Fibroblast of mammary gland (primary cell): Measurements from ENCODE around the gene TACC2.
"Not testable (repeated sequence)": the region's sequence is repeated elsewhere in the genome, so short reads cannot be mapped to it uniquely, and the experiment has no call there.

Experiments used
- DNase-seq: peaks from one replicate; pipeline ENCODE4 v3.0.0-alpha.2; 2010; ENCODE audit warnings: low read depth
- H3K4me3 ChIP-seq: 2 replicates; pipeline ENCODE4 v1.5.1; 2011; ENCODE audit warnings: low read depth, mild to moderate bottlenecking, low read length, moderate library complexity; ENCODE audit not compliant: control insufficient read depth
- CTCF ChIP-seq: conservative IDR thresholded peaks from 2 replicates; pipeline ENCODE4 v1.5.1; 2011; ENCODE audit warnings: low read depth, low read length, inconsistent platforms; ENCODE audit not compliant: control insufficient read depth, insufficient read depth

The TACC2 gene

DNA sequence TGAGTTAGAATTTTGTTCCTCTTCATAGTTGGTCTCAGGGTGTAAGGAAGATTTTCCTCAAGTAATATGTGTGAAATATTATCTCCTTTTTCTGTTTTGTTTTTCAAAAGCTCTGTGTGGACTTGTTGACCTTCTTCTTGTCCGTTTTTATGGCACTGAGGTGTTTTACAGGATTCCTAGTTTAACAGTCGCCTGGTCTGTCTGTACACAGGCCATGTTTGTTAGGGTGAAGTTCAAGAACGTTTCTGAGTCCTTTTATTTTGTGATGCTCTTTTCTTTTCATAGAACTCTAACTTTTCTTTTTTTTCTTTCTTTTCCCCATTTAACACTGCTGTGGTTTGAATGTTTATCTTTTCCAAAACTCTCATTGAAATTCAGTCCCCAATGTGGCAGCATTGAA, 18.5 kb downstream of the TACC2 start:
- no peak for TF ChIP-seq CTCF
- H3K4me3 ChIP-seq = no peak overlapping the region
- DNase-seq = no peak

- no peak overlapping the region for H3K4me3 ChIP-seq
- no peak for DNase-seq
- TF ChIP-seq CTCF = no peak
These were observed 21.6 kb downstream of the TACC2 start for GRCh38 chr10:122010405-122011050.

DNA sequence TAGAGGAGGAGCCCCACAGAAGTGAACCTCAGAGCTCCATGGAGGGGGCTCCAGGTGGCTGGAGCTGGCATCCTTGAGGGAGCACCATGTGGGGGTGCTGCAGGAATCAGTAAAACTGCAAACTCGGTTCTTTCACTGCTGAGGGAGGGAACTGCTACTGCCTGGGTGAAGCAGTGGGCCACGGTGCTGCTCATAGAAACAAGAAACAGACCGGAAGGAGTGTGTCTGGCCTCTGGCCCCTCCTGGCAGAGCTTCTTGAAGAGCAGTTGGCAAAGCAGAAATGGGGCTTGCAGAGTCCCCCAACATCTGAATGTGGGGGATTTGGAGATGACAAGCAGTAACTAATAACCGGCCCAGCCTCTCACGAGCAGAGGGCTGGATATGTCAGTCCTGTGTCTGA, 23.8 kb downstream of the TACC2 start:
- H3K4me3 ChIP-seq = no peak overlapping the region
- DNase-seq = no peak
- no peak for TF ChIP-seq CTCF

- H3K4me3 ChIP-seq = no peak overlapping the region
- no peak for DNase-seq
- TF ChIP-seq CTCF = no peak
These were observed 24.4 kb downstream of the TACC2 start for GRCh38 chr10:122013311-122013780.

DNA sequence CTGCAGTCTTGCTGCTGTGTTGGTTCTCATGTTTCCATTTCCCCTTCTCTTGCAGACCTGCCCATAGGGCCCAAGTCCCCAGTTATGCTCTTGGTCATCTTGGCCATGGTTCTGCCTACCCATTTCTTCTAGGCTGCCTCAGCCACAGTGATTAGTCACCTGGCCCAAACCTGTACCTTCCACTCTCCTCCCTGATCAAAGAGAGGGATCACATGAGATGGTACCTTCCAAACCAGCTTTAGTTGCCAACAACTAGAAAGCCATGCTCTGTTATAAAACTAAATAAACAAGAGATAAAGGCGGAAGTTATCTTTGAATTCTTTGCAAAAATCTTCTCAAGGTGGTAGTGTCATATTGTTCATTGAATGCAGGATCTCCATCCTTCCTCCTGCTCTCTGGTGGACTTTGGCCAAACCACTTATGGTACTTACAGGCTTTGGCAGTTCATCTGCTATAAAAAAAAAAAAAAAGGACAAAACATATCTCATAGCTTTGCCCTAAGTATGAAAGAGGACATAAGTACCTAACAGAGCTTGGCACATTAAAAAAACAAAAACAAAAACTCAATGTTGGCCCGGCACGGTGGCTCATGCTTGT, 25.8 kb downstream of the TACC2 start:
- no peak for DNase-seq
- no peak for TF ChIP-seq CTCF
- no peak overlapping the region for H3K4me3 ChIP-seq

DNA sequence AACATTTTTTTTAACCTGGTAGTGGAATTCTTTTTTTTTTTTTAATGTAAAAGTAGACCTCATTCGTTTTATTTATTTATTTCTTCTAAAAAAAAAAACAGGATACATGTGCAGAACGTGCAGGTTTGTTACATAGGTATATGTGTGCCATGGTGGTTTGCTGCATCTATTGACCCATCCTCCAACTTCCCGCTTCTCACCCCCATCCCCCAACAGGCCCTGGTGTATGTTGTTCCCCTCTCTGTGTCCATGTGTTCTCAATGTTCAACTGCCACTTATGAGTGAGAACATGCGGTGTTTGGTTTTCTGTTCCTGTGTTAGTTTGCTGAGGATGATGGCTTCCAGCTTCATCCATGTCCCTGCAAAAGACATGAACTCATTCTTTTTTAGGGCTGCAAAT, 29.0 kb downstream of the TACC2 start:
- not testable (repeated sequence) for H3K4me3 ChIP-seq, DNase-seq

DNA sequence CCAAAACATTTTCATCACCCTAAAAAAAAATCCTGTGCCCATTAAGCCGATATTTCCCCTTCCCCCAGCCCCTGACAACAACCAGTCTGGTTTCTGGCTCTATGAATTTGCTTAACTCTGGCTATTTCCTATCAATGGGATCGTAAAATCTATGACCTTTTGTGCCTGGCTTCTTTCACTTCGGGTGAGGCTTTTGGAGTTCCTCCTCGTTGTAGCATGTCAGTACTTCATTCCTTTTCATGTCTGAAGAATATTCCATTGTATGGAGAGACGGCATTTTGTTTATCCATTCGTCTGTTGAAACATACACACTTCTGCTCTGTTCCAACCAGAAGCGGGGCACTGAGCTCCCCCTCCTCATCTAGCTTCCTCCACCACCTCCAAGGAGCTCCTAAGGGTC, 29.5 kb downstream of the TACC2 start:
- DNase-seq = no peak
- H3K4me3 ChIP-seq = no peak overlapping the region
- TF ChIP-seq CTCF = no peak
